T-helper 9 cell (primary cell): Measurements from ENCODE around the gene ANKLE1.

Source experiments
- DNase-seq: peaks from one replicate; pipeline ENCODE4 v3.0.0-alpha.2; 2020

ANKLE1 gene

GRCh38 chr19:17309198-17309964 is 27.7 kb downstream of the ANKLE1 start, which contains the start of gene DDA1:
Gene DDA1 (plus strand): TSS chr19:17309563. CDS start chr19:17309655, 92 bp downstream.
- peak; percentile 97 for DNase-seq

- no peak for DNase-seq
These were observed 28.3 kb downstream of the ANKLE1 start for GRCh38 chr19:17309965-17310461.

- no peak for DNase-seq
These were observed 29.9 kb downstream of the ANKLE1 start for GRCh38 chr19:17311455-17312188.

GRCh38 chr19:17312189-17313113 is 30.8 kb downstream of the ANKLE1 start:
- no peak for DNase-seq

GRCh38 chr19:17314007-17314593 is 32.4 kb downstream of the ANKLE1 start:
- no peak for DNase-seq

- no peak for DNase-seq
These were observed 37.3 kb downstream of the ANKLE1 start for GRCh38 chr19:17318966-17319365.

- no peak for DNase-seq
These were observed 38.0 kb downstream of the ANKLE1 start for GRCh38 chr19:17319473-17320238.

- no peak for DNase-seq
These were observed 38.7 kb downstream of the ANKLE1 start for GRCh38 chr19:17320435-17320834.

GRCh38 chr19:17321655-17322489 is 40.2 kb downstream of the ANKLE1 start:
- DNase-seq, result no peak

GRCh38 chr19:17322854-17323253 is 41.2 kb downstream of the ANKLE1 start:
- no peak for DNase-seq

- DNase-seq, result no peak
These were observed 41.7 kb downstream of the ANKLE1 start for GRCh38 chr19:17323300-17323963.

- DNase-seq, result no peak
These were observed 42.2 kb downstream of the ANKLE1 start for GRCh38 chr19:17323964-17324332.

- no peak for DNase-seq
These were observed 42.8 kb downstream of the ANKLE1 start for GRCh38 chr19:17324357-17325114.

GRCh38 chr19:17325133-17325532 is 43.4 kb downstream of the ANKLE1 start:
- DNase-seq, result no peak

GRCh38 chr19:17325881-17326594 is 44.3 kb downstream of the ANKLE1 start:
- DNase-seq, result no peak

GRCh38 chr19:17326595-17326966 is 44.9 kb downstream of the ANKLE1 start:
- no peak for DNase-seq

- no peak for DNase-seq
These were observed 45.5 kb downstream of the ANKLE1 start for GRCh38 chr19:17327068-17327653.
